K562 (cell line): ENCODE results near the gene OLFML3. TPM values are rescaled to one million over a fixed set of nuclear protein-coding genes. Genes with fewer than 3 reads are reported as not detected.

ENCODE experiments used
- ATAC-seq: fragments of 200-7000 bp; cut with Tn5 transposase; 3 replicates; pipeline ENCODE4 v1.9.1; 2020; ENCODE audit warnings: moderate library complexity
- BruUV-seq: library from RNA; stranded (reverse); fragments of 400-500 nt; replicated peaks from 2 replicates; lab custom pipeline; 2021; lab: Mats Ljungman, UMichigan
- CTCF ChIA-PET: fragments of 300-600 bp; formaldehyde crosslinking; extraction: SDS; loops from one replicate; lab custom pipeline; 2021; ENCODE audit warnings: low intra/inter-chr PET ratio; lab: Yijun Ruan, JAX
- POLR2A ChIA-PET: fragments of 300-600, 350-650 bp; sonication (Branson Sonifier 250); formaldehyde crosslinking; extraction: SDS; loops from one replicate; lab custom pipeline; 2021; ENCODE audit warnings: antibody characterized with exemption, inconsistent platforms; lab: Yijun Ruan, JAX
- DNase-seq, 4 experiments: peaks; one replicate each; pipeline versions ENCODE4 v3.0.0 to v3.0.0-alpha.2; 2011 to 2018; ENCODE audit warnings: low spot score in 3 of 4, mixed read lengths in 3 of 4; ENCODE audit errors: extremely low read depth in 1 of 4
- FAIRE-seq: peaks from 2 replicates; lab custom pipeline; 2011; peaks lifted over from hg19 to GRCh38; lab: Jason Lieb, UNC
- H2AFZ ChIP-seq: 2 replicates; pipeline ENCODE4 v1.6.0; 2011; ENCODE audit warnings: low read depth, low read length, control low read depth, inconsistent platforms
- H3K27ac ChIP-seq: fragments of 200-600 bp; 3 replicates; pipeline ENCODE4 v1.8.0; 2011; ENCODE audit warnings: low read depth, mild to moderate bottlenecking, control low read depth, inconsistent platforms, low read length, moderate library complexity, mixed read lengths; ENCODE audit errors: extremely low read depth
- H3K27me3 ChIP-seq, 2 experiments: fragments of 300-600 bp in 1 of 2; 2 replicates in 1 of 2; 3 replicates in 1 of 2; pipeline versions ENCODE4 v1.6.0 to v1.8.0; 2011; ENCODE audit warnings: inconsistent platforms in 2 of 2, low read length in 2 of 2, mild to moderate bottlenecking in 1 of 2, mixed read lengths in 1 of 2, moderate library complexity in 1 of 2; ENCODE audit not compliant: control insufficient read depth in 2 of 2, insufficient read depth in 2 of 2
- H3K36me3 ChIP-seq: fragments of 300-600 bp; 3 replicates; pipeline ENCODE4 v1.8.0; 2011; ENCODE audit warnings: mild to moderate bottlenecking, low read length, inconsistent platforms; ENCODE audit not compliant: control insufficient read depth, insufficient read depth
- H3K4me1 ChIP-seq, 2 experiments: fragments of 200-600 bp in 1 of 2; replicated peaks in 1 of 2; 2 replicates in 1 of 2; 3 replicates in 1 of 2; pipeline versions ENCODE4 v1.5.1 to v1.8.0; 2011; ENCODE audit warnings: inconsistent platforms in 2 of 2, low read length in 2 of 2, mild to moderate bottlenecking in 1 of 2, mixed read lengths in 1 of 2, moderate library complexity in 1 of 2; ENCODE audit not compliant: control insufficient read depth in 2 of 2, insufficient read depth in 2 of 2
- H3K4me2 ChIP-seq: 2 replicates; pipeline ENCODE4 v1.6.1; 2011; ENCODE audit warnings: low read length, control low read depth, inconsistent platforms, mixed read lengths; ENCODE audit not compliant: insufficient read depth
- H3K4me3 ChIP-seq: fragments of 200-600 bp; sonication (generic), shearing (Covaris generic); 2 replicates; pipeline ENCODE4 v1.5.1; 2016; ENCODE audit warnings: control low read depth, inconsistent platforms
- H3K79me2 ChIP-seq: fragments of 200-600 bp; 3 replicates; pipeline ENCODE4 v1.8.0; 2011; ENCODE audit warnings: low read length, inconsistent platforms; ENCODE audit not compliant: control insufficient read depth, insufficient read depth
- H3K9ac ChIP-seq, 2 experiments: 2 replicates each; pipeline versions ENCODE4 v1.6.0 to v1.6.1; 2011; ENCODE audit warnings: low read depth in 2 of 2, low read length in 2 of 2, control low read depth in 1 of 2, inconsistent platforms in 1 of 2, mild to moderate bottlenecking in 1 of 2, mixed read lengths in 1 of 2; ENCODE audit not compliant: insufficient read depth in 1 of 2
- H3K9me1 ChIP-seq: one replicate; pipeline ENCODE4 v1.6.0; 2011; ENCODE audit warnings: inconsistent platforms, mild to moderate bottlenecking, low read length, moderate library complexity; ENCODE audit not compliant: control insufficient read depth, insufficient read depth
- H3K9me3 ChIP-seq: replicated peaks from 2 replicates; pipeline ENCODE4 v1.5.1; 2011; ENCODE audit warnings: low read depth, low read length, inconsistent platforms; ENCODE audit not compliant: control insufficient read depth, insufficient read depth
- H4K20me1 ChIP-seq: replicated peaks from 2 replicates; pipeline ENCODE4 v1.6.1; 2011; ENCODE audit warnings: low read length, inconsistent platforms, mixed read lengths; ENCODE audit not compliant: control insufficient read depth, insufficient read depth
- CHCHD3 ChIP-seq: fragments of 250-450 bp; sonication (Bioruptor Pico); IDR thresholded peaks from 2 replicates; pipeline ENCODE4 v2.1.2; 2022; ENCODE audit warnings: mild to moderate bottlenecking
- MBD1 ChIP-seq: fragments of 250-450 bp; sonication (Bioruptor Pico); IDR thresholded peaks from 2 replicates; pipeline ENCODE4 v1.8.0; 2022; ENCODE audit warnings: inconsistent platforms
- STAT6 ChIP-seq: sonication (generic); formaldehyde crosslinking; IDR thresholded peaks from 2 replicates; pipeline ENCODE4 v1.8.1; 2023; ENCODE audit warnings: mild to moderate bottlenecking, missing genetic modification reagents
- TEAD2 ChIP-seq: fragments of 450-650 bp; IDR thresholded peaks from 2 replicates; pipeline ENCODE4 v1.6.1; 2016; ENCODE audit warnings: missing genetic modification characterization, control low read depth, missing compliant biosample characterization
- ZFP1 ChIP-seq: fragments of 450-650 bp; formaldehyde crosslinking; IDR thresholded peaks from 2 replicates; pipeline ENCODE4 v1.4.0; 2020; ENCODE audit warnings: mild to moderate bottlenecking, mixed read lengths
- ZKSCAN8 ChIP-seq: fragments of 200-800 bp; sonication (Bioruptor generic); IDR thresholded peaks from 2 replicates; pipeline ENCODE4 v1.6.1; 2016; ENCODE audit warnings: missing genetic modification characterization, missing compliant biosample characterization
- WGBS: fragments of 100-300 bp; shearing (Covaris generic); methylation state at CpG from one replicate; pipeline ENCODE4 v1.1.6; 2016; ENCODE audit warnings: low coverage, mixed read lengths; ENCODE audit not compliant: insufficient coverage; ENCODE audit errors: missing lambda C conversion rate; 5-methylcytosine and 5-hydroxymethylcytosine counted together
- in situ Hi-C: fragments of 300-500 bp; cut with MboI; formaldehyde crosslinking; loops from 4 replicates; pipeline ENCODE4 v1.15.0; 2018; ENCODE audit warnings: inconsistent platforms, mixed read lengths
- intact Hi-C: fragments of 100-400 bp; cut with micrococcal nuclease; formaldehyde crosslinking; loops from 2 replicates; pipeline ENCODE4 v1.14.2; 2022
- polyA plus RNA-seq, 8 experiments: library from polyadenylated mRNA; depleted of rRNA in 4 of 8; stranded (reverse) in 5 of 8; unstranded in 3 of 8; fragments of >200 nt; fragmentation: Nextera tagmentation in 2 of 8; fragmentation: Illumina TruSeq in 1 of 8; extraction: Ambion mirVana in 2 of 8; extraction: Trizol in 1 of 8; gene quantifications; 2 replicates each; pipeline versions ENCODE4 v1.2.1 to v1.2.3, GENCODE V29; 2011 to 2014; ENCODE audit warnings: inconsistent platforms in 1 of 8, missing spikeins in 1 of 8
- total RNA-seq, 7 experiments: library from RNA; depleted of rRNA in 6 of 7; stranded (reverse); fragments of >200 nt in 6 of 7; fragmentation: Illumina TruSeq in 2 of 7; extraction: Trizol in 2 of 7; gene quantifications; 2 replicates each; pipeline versions ENCODE4 v1.2.1 to v1.2.3, GENCODE V29; 2011 to 2021; ENCODE audit warnings: low replicate concordance in 1 of 7

OLFML3 gene
- total and polyA plus RNA-seq, 9 of the 15 experiments (the other 6 are each of a cell fraction or from before 2014, with no cell fraction given) = 0.07 to 0.13 (median 0.07) TPM; not detected in 6

- ChIA-PET CTCF (no interaction called here), POLR2A (interaction anchor here (0.9 kb wide), 1 partner anchor 758 kb away, joined by 3 read pairs; no protein-coding TSS in a partner anchor)
- no peak overlapping the region for H3K4me3 ChIP-seq
- BruUV-seq = no TSS peak
- no peak overlapping the region for H3K9ac ChIP-seq
- in situ Hi-C loops = loop anchor here (25.0 kb wide), 1 partner anchor 1067 kb away; no protein-coding TSS in a partner anchor
- WGBS = 2% methylated on average over 2 of the region's 2 CpGs
- no peak overlapping the region for H2AFZ ChIP-seq
- H3K79me2 ChIP-seq = no peaks in the 10 kb centered on the region
- H4K20me1 ChIP-seq = no peaks in the 10 kb centered on the region
- H3K4me1 ChIP-seq = no peaks in the 10 kb centered on the region
- intact Hi-C loops = no loop called here
- ATAC-seq (no peak), FAIRE-seq (no peak), DNase-seq (no peak)
- H3K9me3 ChIP-seq = no peaks in the 10 kb centered on the region
- H3K27ac ChIP-seq = no peak overlapping the region
- no peaks in the 10 kb centered on the region for H3K36me3 ChIP-seq
- H3K27me3 ChIP-seq = peaks cover 0 to 3% of the 10 kb centered on the region in 2 experiments; a peak in 3 of 5 replicates
- no peaks in the 10 kb centered on the region for H3K9me1 ChIP-seq
- no peak overlapping the region for H3K4me2 ChIP-seq
- TF ChIP-seq TEAD2 (tag) = no peak
- no peak for TF ChIP-seq CHCHD3 (CRISPR knock-in tag)
- TF ChIP-seq ZKSCAN8 (CRISPR knock-in tag) = no peak
- no peak for TF ChIP-seq MBD1
- TF ChIP-seq ZFP1 = peak; percentile 72
- no peak for TF ChIP-seq STAT6 (CRISPR knock-in tag)
Observed at GRCh38 chr1:113995382-113995781, 16.1 kb downstream of the OLFML3 start.
